BLaER1 treated with 17β-estradiol and CSF1 and Interleukin-3, amounts not matched to agents 10 nM and 100 nM (cell line): ENCODE data around the gene PCNX2.

Experiments
- H3K27ac ChIP-seq, 11 experiments: shearing (Covaris generic); formaldehyde crosslinking; 2 replicates each; pipeline ENCODE4 v1.8.1; 2022
- H3K27me3 ChIP-seq, 11 experiments: shearing (Covaris generic); formaldehyde crosslinking; 2 replicates each; pipeline ENCODE4 v1.8.1; 2022
- H3K36me3 ChIP-seq, 11 experiments: shearing (Covaris generic); formaldehyde crosslinking; 2 replicates each; pipeline ENCODE4 v1.8.1; 2022
- H3K4me1 ChIP-seq, 10 experiments: shearing (Covaris generic); formaldehyde crosslinking; 2 replicates each; pipeline ENCODE4 v1.8.1; 2022
- H3K4me2 ChIP-seq, 11 experiments: shearing (Covaris generic); formaldehyde crosslinking; 2 replicates each; pipeline ENCODE4 v1.8.1; 2022
- H3K4me3 ChIP-seq, 10 experiments: shearing (Covaris generic); formaldehyde crosslinking; 2 replicates each; pipeline ENCODE4 v1.8.1; 2022
- H3K9ac ChIP-seq, 11 experiments: shearing (Covaris generic); formaldehyde crosslinking; 2 replicates each; pipeline ENCODE4 v1.8.1; 2022
- H3K9me3 ChIP-seq, 11 experiments: shearing (Covaris generic); formaldehyde crosslinking; replicated peaks in 1 of 11; 2 replicates each; pipeline ENCODE4 v1.8.1; 2022
- H4K20me1 ChIP-seq, 11 experiments: shearing (Covaris generic); formaldehyde crosslinking; 2 replicates each; pipeline ENCODE4 v1.8.1; 2022
- Cebpa-rat ChIP-seq, 11 experiments: shearing (Covaris generic); IDR thresholded peaks; 2 replicates each; pipeline ENCODE4 v1.8.1; 2022

Gene PCNX2

GRCh38 chr1:233233508-233234040 lies 62.0 kb downstream of the PCNX2 start:
- Histone ChIP-seq H4K20me1 (no peaks in the 10 kb centered on the region), H3K27ac (no peak overlapping the region), H3K9me3 (no peaks in the 10 kb centered on the region), H3K9ac (no peak overlapping the region), H3K4me2 (no peak overlapping the region), H3K4me3 (no peak overlapping the region), H3K4me1 (no peaks in the 10 kb centered on the region), H3K27me3 (no peaks in the 10 kb centered on the region), H3K36me3 (peaks cover 0 to 9% (median 0%) of the 10 kb centered on the region in 11 experiments; a peak in 2 of 22 replicates)
- no peak for TF ChIP-seq Cebpa-rat (IDR thresholded peaks at IDR 0.05)

GRCh38 chr1:233230011-233230410 lies 65.5 kb downstream of the PCNX2 start:
- no peak overlapping the region for H3K4me3 ChIP-seq
- no peak overlapping the region for H3K9ac ChIP-seq
- H3K36me3 ChIP-seq, result peaks cover 0 to 4% (median 0%) of the 10 kb centered on the region in 11 experiments; a peak in 1 of 22 replicates
- no peaks in the 10 kb centered on the region for H3K9me3 ChIP-seq
- no peak overlapping the region for H3K27ac ChIP-seq
- no peaks in the 10 kb centered on the region for H3K4me1 ChIP-seq
- H4K20me1 ChIP-seq, result no peaks in the 10 kb centered on the region
- H3K4me2 ChIP-seq, result no peak overlapping the region
- TF ChIP-seq Cebpa-rat (IDR thresholded peaks at IDR 0.05), result no peak
- no peaks in the 10 kb centered on the region for H3K27me3 ChIP-seq

GRCh38 chr1:233229288-233229687 lies 66.2 kb downstream of the PCNX2 start:
- H3K9me3 ChIP-seq, result no peaks in the 10 kb centered on the region
- H3K4me3 ChIP-seq, result no peak overlapping the region
- H3K9ac ChIP-seq, result no peak overlapping the region
- H3K36me3 ChIP-seq, result no peaks in the 10 kb centered on the region
- TF ChIP-seq Cebpa-rat (IDR thresholded peaks at IDR 0.05), result no peak
- no peaks in the 10 kb centered on the region for H3K27me3 ChIP-seq
- H4K20me1 ChIP-seq, result no peaks in the 10 kb centered on the region
- no peak overlapping the region for H3K4me2 ChIP-seq
- 0 out of 20 replicates have a peak, but pooled peaks cover 0 to under 1% (median 0%) of the 10 kb centered on the region in 10 experiments for H3K4me1 ChIP-seq
- no peak overlapping the region for H3K27ac ChIP-seq

- peaks cover 0 to 6% (median 0%) of the 10 kb centered on the region in 10 experiments; a peak in 1 of 20 replicates for H3K4me1 ChIP-seq
- no peak overlapping the region for H3K9ac ChIP-seq
- no peak overlapping the region for H3K4me2 ChIP-seq
- TF ChIP-seq Cebpa-rat (IDR thresholded peaks at IDR 0.05), result no peak
- H3K4me3 ChIP-seq, result no peak overlapping the region
- no peak overlapping the region for H3K27ac ChIP-seq
- H3K36me3 ChIP-seq, result no peaks in the 10 kb centered on the region
- H3K27me3 ChIP-seq, result no peaks in the 10 kb centered on the region
- no peaks in the 10 kb centered on the region for H4K20me1 ChIP-seq
- H3K9me3 ChIP-seq, result no peaks in the 10 kb centered on the region
Observed at GRCh38 chr1:233227930-233228465, 67.5 kb downstream of the PCNX2 start.

- H3K36me3 ChIP-seq, result peaks cover 0 to 10% (median 3%) of the 10 kb centered on the region in 11 experiments; a peak in 3 of 22 replicates
- H3K4me2 ChIP-seq, result no peak overlapping the region
Observed at GRCh38 chr1:233224311-233224710, 71.2 kb downstream of the PCNX2 start.

GRCh38 chr1:233217832-233218231 lies 77.7 kb downstream of the PCNX2 start:
- Histone ChIP-seq H4K20me1 (no peaks in the 10 kb centered on the region), H3K27me3 (no peaks in the 10 kb centered on the region), H3K4me3 (no peak overlapping the region), H3K4me1 (no peaks in the 10 kb centered on the region), H3K9me3 (peaks cover 0 to 9% (median 0%) of the 10 kb centered on the region in 11 experiments; a peak in 5 of 22 replicates), H3K27ac (no peak overlapping the region), H3K9ac (no peak overlapping the region), H3K4me2 (no peak overlapping the region), H3K36me3 (peaks cover 0 to 10% (median 3%) of the 10 kb centered on the region in 11 experiments; a peak in 3 of 22 replicates)
- no peak for TF ChIP-seq Cebpa-rat (IDR thresholded peaks at IDR 0.05)

More at GRCh38 chr1:233224311-233224710, 71.2 kb downstream of the PCNX2 start:
- H3K27ac ChIP-seq, result no peak overlapping the region
- no peaks in the 10 kb centered on the region for H4K20me1 ChIP-seq
- H3K4me1 ChIP-seq, result peaks cover 0 to 6% (median 0%) of the 10 kb centered on the region in 10 experiments; a peak in 1 of 20 replicates
- TF ChIP-seq Cebpa-rat (IDR thresholded peaks at IDR 0.05), result no peak
- peaks cover 0 to 9% (median 0%) of the 10 kb centered on the region in 11 experiments; a peak in 5 of 22 replicates for H3K9me3 ChIP-seq
- H3K4me3 ChIP-seq, result no peak overlapping the region
- H3K9ac ChIP-seq, result no peak overlapping the region
- no peaks in the 10 kb centered on the region for H3K27me3 ChIP-seq

- Histone ChIP-seq H4K20me1 (no peaks in the 10 kb centered on the region), H3K4me1 (no peaks in the 10 kb centered on the region), H3K4me3 (no peak overlapping the region), H3K27me3 (no peaks in the 10 kb centered on the region), H3K9ac (no peak overlapping the region), H3K27ac (no peak overlapping the region), H3K9me3 (peaks cover 0 to 9% (median 0%) of the 10 kb centered on the region in 11 experiments; a peak in 5 of 22 replicates), H3K4me2 (no peak overlapping the region), H3K36me3 (peaks cover 0 to 10% (median 3%) of the 10 kb centered on the region in 11 experiments; a peak in 3 of 22 replicates)
- no peak for TF ChIP-seq Cebpa-rat (IDR thresholded peaks at IDR 0.05)
Observed at GRCh38 chr1:233216009-233216408, 79.5 kb downstream of the PCNX2 start.

GRCh38 chr1:233215135-233215760 lies 80.3 kb downstream of the PCNX2 start:
- Histone ChIP-seq H3K4me3 (no peak overlapping the region), H4K20me1 (no peaks in the 10 kb centered on the region), H3K36me3 (peaks cover 0 to 7% (median 3%) of the 10 kb centered on the region in 11 experiments; a peak in 3 of 22 replicates), H3K27me3 (no peaks in the 10 kb centered on the region), H3K4me2 (no peak overlapping the region), H3K9me3 (peaks cover 0 to 6% (median 0%) of the 10 kb centered on the region in 11 experiments; a peak in 5 of 22 replicates), H3K4me1 (no peaks in the 10 kb centered on the region), H3K27ac (no peak overlapping the region), H3K9ac (no peak overlapping the region)
- no peak for TF ChIP-seq Cebpa-rat (IDR thresholded peaks at IDR 0.05)

- Histone ChIP-seq H3K4me1 (no peaks in the 10 kb centered on the region), H3K4me3 (no peak overlapping the region), H3K27ac (no peak overlapping the region), H3K4me2 (no peak overlapping the region), H3K27me3 (no peaks in the 10 kb centered on the region), H3K36me3 (no peaks in the 10 kb centered on the region; a peak in 1 of 22 replicates), H4K20me1 (no peaks in the 10 kb centered on the region), H3K9me3 (no peaks in the 10 kb centered on the region), H3K9ac (no peak overlapping the region)
- no peak for TF ChIP-seq Cebpa-rat (IDR thresholded peaks at IDR 0.05)
Observed at GRCh38 chr1:233211595-233211994, 83.9 kb downstream of the PCNX2 start.
